Astrocyte of the cerebellum (primary cell): ENCODE data around the gene NSUN2.

Experiments used
- DNase-seq: peaks from one replicate; pipeline ENCODE4 v3.0.0-alpha.2; 2011; ENCODE audit warnings: low read depth
- H3K4me3 ChIP-seq: 2 replicates; pipeline ENCODE4 v1.5.1; 2011; ENCODE audit warnings: mild to moderate bottlenecking, low read depth, low read length, moderate library complexity
- CTCF ChIP-seq: IDR thresholded peaks from 2 replicates; pipeline ENCODE4 v1.5.1; 2012; ENCODE audit warnings: low read length, low read depth, moderate library complexity, mild to moderate bottlenecking; ENCODE audit errors: missing control alignments
- in situ Hi-C: cut with HindIII; loops from 2 replicates; pipeline ENCODE4 v1.10.0; 2017; ENCODE audit warnings: low sequenced_read_pairs

Gene NSUN2

GRCh38 chr5:6597557-6597956 is 35.3 kb downstream of the NSUN2 start:
- no peak overlapping the region for H3K4me3 ChIP-seq
- no peak for TF ChIP-seq CTCF
- in situ Hi-C loops = loop anchor here (25.0 kb wide), 1 partner anchor 1110 kb away; no protein-coding TSS in a partner anchor

DNA sequence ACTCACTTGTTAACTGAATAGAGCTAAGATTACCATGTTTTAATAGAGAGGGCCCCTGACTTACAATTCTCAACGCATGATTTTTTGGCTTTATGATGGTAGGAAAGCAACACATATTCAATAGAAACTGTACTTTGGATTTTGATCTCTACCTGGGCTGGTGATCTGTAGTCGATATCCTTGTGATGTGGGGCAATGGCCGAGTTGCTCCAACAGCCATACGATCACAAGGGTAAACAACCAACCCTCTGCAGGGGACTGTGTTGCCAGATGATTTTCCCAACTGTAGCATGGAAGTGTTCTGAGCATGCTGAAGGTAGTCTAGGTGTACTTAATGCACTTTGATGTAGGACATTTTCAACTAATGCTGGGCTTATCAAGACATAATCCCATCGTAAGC is 36.5 kb downstream of the NSUN2 start:
- in situ Hi-C loops = loop anchor here (25.0 kb wide), 1 partner anchor 1109 kb away; no protein-coding TSS in a partner anchor
- no peak for TF ChIP-seq CTCF
- no peak overlapping the region for H3K4me3 ChIP-seq
- DNase-seq = no peak

More at GRCh38 chr5:6597557-6597956, 35.3 kb downstream of the NSUN2 start:
- DNase-seq = no peak

DNA sequence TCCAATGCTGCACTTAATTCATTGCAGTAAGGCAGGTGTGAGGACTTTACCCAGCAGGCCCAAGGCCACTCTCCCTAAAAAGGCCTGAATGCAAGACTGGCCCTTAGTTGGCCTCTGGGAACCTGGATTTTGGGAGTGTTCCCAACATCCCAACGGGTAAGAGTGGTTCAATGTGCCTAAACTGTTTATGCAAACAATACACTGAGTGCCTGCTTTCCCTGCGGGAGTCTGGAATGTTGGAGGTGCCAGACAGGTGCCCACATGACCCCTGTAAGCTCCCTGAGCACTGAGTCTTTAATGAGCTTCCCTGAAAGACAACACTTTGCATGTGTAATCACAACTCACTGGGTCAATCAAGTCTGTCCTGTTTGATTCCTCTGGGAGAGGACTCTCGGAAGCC is 37.4 kb downstream of the NSUN2 start:
- H3K4me3 ChIP-seq = no peak overlapping the region
- no peak for DNase-seq
- in situ Hi-C loops = loop anchor here (25.0 kb wide), 1 partner anchor 1108 kb away; no protein-coding TSS in a partner anchor
- TF ChIP-seq CTCF = no peak

GRCh38 chr5:6594066-6594465 is 38.8 kb downstream of the NSUN2 start:
- no peak overlapping the region for H3K4me3 ChIP-seq
- in situ Hi-C loops = loop anchor here (25.0 kb wide), 1 partner anchor 1107 kb away; no protein-coding TSS in a partner anchor
- no peak for TF ChIP-seq CTCF
- DNase-seq = no peak

DNA sequence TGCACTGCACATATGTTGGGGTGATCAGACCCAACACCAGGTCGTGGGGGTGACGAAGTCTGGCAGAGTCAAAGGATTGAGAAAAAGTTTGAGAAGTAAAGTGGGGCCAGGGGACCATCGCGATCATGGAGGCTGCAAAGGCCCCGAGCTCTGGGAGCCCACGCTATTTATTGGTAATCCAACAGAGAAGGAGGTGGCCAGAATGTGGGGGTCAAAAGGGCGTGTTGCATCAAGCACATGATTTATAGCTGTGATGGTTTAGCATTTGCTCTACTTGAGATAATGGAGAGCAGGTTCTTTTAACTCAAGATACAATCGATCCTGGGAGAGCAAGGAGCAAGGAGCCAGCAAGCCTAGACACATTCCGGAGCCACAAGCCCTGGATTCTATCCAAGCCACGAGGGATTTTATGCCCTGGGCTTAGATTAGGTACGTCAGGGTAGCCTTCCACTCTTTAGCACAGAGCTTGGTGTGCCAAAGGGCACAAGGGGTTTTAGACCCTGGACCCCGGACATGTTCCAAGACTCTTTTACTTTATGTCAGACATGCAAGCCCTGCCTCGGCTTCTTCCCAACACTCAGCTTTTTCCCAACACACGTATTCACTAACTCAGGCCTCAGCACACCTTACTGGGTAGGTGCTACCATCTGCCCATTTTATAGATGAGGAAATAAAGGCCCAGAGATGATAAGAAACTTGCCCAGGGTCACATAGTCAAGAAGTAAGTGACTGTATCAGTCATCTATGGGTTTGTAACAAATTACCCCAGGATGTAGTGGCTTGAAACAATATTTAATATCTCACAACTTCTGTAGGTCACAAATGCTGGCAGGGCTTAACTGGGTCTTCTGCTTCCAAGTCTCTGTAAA is 39.5 kb downstream of the NSUN2 start:
- in situ Hi-C loops = loop anchor here (25.0 kb wide), 1 partner anchor 1106 kb away; no protein-coding TSS in a partner anchor
- no peak overlapping the region for H3K4me3 ChIP-seq
- no peak for TF ChIP-seq CTCF
- no peak for DNase-seq

DNA sequence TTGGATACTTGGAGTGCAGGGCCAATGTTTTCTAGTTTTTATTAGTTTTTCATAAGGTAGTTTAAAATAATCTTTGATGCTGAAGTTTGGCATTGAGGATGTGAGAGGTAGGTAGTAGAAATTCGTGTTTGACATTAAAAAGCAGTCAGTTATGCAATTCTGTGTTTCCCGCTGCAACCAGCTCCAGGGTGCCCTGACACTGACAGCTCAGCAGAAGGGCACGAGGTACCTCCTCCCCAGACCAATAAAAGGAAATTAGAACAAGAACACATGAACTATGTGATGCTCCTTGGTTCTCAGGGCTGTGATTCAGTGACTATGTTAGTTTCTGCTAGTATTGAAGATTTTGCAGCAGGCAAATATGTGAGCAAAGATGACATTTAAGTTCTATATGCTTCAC is 40.2 kb downstream of the NSUN2 start:
- in situ Hi-C loops = loop anchor here (25.0 kb wide), 1 partner anchor 1105 kb away; no protein-coding TSS in a partner anchor
- DNase-seq = no peak
- no peak for TF ChIP-seq CTCF
- no peak overlapping the region for H3K4me3 ChIP-seq
